Suprapubic skin (tissue), 4 donors: ENCODE measurements around the gene NSUN5.

Experiments
- CTCF ChIP-seq, 2 donors: fragments of 200-600 bp in 1 of 2; fragments of 450-650 bp in 1 of 2; sonication (generic) in 1 of 2; IDR thresholded peaks; one replicate each; pipeline ENCODE4 v1.5.1; 2016 to 2019; ENCODE audit warnings: antibody characterized with exemption in 2 of 2, mild to moderate bottlenecking in 1 of 2, moderate library complexity in 1 of 2
- POLR2A ChIP-seq, 2 donors: fragments of 450-650 bp; IDR thresholded peaks; one replicate each; pipeline ENCODE4 v1.6.1; 2017; ENCODE audit warnings: antibody characterized with exemption in 2 of 2, mild to moderate bottlenecking in 2 of 2, moderate library complexity in 2 of 2
- POLR2AphosphoS5 ChIP-seq, 3 donors: sonication (generic); formaldehyde crosslinking; IDR thresholded peaks; one replicate each; pipeline ENCODE4 v1.6.1; 2017; ENCODE audit warnings: antibody characterized with exemption in 3 of 3

- no peak for TF ChIP-seq CTCF (IDR thresholded peaks at IDR 0.05)
- TF ChIP-seq POLR2A (IDR thresholded peaks at IDR 0.05): no peak
- no peak for TF ChIP-seq POLR2AphosphoS5 (IDR thresholded peaks at IDR 0.05)
These were observed 4.9 kb upstream of the NSUN5 start for GRCh38 chr7:73313521-73313906.
